GM19043 (cell line): ENCODE measurements around the gene ZNF77.
"Not testable (repeated sequence)": the region's sequence is repeated elsewhere in the genome, so short reads cannot be mapped to it uniquely, and the experiment has no call there.

Source experiments
- ATAC-seq: cut with Tn5 transposase; IDR thresholded peaks from one replicate; pipeline ENCODE4 v1.9.1; 2021; ENCODE audit warnings: low read depth; ENCODE audit not compliant: unreplicated experiment

ZNF77 gene

DNA sequence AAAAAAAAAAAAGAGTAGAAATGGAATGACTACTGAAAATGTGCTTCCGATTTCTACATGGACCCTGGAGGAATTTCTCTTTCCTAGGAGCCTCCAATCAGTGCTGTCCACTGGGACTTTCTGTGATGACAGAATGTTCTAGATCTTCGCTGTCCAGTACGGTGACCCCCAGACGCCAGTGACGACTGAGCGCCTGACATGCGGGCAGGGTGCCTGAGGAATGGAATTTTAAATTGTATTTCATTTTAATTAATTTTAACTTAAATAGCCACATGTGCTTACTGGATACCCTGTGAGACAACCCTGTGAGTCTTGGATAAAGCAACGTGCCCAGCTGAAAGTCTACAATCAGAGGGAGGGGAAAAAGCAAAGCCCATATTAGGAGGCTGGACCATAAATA, 28.5 kb upstream of the ZNF77 start:
- no peak for ATAC-seq

DNA sequence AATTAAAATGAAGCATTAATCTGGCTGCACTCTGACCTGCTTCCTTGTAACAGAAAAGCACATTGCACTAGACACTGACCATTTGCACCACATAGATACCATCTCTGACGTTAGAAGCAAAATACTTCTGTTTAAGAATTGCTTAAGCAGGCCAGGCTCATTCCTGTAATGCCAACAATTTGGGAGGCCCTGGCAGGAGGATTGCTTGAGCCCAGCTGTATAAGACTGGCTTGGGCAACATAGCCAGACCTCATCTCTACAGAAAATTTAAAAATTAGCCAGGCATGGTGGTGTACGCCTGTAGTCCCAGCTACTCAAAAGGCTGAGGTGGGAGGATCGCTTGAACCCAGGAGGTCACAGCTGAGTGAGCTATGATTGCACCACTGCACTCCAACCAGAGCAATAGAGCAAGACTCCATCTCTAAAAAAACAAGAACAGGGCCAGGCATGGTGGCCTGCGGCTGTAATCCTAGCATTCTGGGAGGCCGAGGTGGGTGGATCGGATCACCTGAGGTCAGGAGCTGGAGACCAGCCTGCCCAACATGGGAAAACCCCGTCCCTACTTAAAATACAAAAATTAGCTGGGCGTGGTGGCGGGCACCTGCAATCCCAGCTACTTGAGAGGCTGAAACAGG, 25.5 kb upstream of the ZNF77 start:
- ATAC-seq, result no peak

DNA sequence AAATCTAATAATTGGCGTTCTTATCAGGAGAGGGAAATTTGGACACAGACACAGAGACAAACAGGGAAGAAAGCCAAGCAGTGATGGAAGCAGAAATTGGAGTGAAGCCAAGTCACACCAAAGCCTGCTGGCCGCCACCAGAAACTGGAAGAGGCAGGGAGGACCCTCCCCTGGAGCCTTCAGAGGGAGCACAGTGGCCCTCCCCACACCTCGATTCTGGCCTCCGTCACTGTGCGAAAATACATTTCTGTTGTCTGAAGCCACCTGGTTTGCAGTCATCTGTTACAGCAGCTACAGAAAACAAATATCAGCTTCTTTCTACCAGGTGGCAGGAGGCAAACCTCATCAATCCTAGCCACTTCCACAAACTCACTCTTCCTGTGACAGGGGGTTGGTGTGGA, 24.3 kb upstream of the ZNF77 start:
- no peak for ATAC-seq

DNA sequence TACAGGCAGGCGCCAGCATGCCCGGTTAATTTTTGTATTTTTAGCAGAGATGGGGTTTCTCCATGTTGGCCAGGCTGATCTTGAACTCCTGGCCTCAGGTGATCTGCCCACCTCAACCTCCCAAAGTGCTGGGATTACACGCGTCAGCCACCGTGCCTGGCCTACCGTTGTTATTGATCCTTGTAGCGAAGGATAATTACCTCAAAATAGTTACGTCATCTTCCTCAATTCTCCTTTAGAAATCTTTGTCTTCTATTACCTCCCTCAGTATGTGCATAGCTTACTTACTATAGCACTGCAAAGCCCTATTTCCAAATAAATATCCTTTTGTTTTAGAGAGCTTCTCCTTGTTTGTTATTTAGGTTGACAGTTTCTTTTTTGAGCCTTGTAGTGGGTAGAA, 23.2 kb upstream of the ZNF77 start:
- ATAC-seq, result no peak

DNA sequence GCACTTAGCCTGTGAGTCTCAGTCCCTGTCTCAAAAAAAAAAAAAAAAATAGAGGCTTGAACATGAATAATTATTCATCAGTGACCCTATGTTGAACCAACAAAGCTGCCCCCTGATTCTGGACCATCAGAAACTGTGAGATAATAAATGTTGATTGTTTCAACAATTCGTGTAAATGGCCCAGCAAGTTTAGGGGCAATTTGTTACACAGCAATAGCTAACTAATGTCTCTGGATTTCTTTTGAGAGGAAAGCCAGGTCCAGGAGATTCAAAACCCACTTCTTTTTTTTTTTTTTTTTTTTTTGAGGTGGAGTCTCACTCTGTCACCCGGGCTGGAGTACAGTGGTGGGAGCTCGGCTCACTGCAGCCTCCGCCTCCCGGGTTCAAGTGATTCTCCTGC, 20.1 kb upstream of the ZNF77 start:
- ATAC-seq, result no peak

DNA sequence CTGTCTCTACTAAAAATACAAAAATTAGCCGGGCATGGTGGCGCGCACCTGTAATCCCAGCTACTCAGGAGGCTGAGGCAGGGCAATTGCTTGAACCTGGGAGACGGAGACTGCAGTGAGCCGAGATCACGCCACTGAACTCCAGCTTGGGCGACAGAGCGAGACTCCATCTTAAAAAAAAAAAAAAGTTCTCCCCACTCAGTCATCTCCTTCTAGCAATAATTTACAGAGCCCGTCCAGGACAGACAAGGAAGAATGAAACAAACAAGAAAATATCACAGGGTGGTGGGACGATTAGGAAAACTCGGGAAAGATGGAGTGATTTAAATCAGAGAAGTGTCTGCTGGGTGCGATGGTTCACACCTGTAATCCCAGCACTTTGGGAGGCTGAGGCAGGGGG, 18.9 kb upstream of the ZNF77 start:
- ATAC-seq, result not testable (repeated sequence)

DNA sequence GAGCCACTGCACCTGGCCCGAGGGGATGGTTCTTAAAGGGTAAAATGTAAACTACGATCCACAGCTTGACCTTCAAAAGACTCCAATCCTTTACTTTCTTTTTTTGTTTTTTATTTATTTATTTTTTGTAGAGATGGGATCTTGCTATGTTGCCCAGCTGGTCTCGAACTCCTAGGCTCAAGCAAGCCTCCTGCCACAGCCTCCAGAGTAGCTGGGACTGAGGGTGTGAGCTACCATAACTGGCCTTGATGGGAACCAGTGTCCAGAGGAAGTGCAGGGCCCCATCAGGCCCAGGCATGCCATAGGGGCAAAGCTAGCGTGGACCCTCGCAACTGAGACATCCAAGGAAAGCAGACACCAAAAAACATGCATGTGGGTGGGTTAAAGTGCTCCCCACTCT, 18.4 kb upstream of the ZNF77 start:
- ATAC-seq, result no peak

DNA sequence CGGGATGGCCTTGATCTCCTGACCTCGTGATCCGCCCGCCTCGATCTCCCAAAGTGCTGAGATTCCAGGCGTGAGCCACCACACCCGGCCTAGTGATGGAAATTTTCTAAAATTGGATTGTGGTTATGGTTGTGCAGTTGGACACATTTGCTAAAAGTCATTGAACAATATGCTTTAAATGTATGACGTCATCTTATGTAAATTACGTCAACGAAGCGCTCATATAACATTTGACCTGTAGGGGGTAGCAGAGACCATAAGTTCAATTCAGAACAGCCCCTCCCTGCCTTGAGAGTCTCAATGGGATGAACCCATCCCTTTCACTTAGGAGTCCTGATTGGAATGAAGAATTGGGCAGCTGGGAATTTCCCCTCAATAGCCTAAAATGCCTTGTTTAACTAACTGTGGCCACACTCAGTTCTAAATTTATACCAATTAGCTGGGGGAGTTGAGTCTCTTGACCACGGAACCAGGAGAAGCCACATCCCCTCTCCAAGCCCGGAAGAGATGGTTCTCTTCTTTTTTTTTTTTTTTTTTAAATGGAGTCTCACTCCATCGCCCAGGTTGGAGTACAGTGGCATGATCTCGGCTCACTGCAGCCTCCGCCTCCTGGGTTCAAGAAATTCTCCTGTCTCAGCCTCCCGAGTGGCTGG, 17.4 kb upstream of the ZNF77 start:
- ATAC-seq, result no peak

DNA sequence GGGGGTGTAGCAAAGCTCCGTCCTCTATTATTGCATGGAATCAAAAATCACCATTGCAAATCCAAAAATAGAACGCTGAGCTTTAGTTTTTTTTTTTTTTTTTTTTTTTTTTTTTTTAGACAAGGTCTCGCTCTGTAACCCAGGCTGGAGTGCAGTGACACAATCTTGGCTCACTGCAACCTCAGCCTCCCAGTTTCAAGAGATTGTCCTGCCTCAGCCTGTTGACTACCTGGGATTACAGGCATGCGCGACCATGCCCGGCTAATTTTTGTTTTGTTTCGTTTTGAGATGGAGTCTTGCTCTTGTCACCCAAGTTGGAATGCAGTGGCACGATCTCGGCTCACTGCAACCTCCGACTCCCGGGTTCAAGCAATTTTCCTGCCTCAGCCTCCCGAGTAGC, 15.3 kb upstream of the ZNF77 start:
- ATAC-seq, result no peak

DNA sequence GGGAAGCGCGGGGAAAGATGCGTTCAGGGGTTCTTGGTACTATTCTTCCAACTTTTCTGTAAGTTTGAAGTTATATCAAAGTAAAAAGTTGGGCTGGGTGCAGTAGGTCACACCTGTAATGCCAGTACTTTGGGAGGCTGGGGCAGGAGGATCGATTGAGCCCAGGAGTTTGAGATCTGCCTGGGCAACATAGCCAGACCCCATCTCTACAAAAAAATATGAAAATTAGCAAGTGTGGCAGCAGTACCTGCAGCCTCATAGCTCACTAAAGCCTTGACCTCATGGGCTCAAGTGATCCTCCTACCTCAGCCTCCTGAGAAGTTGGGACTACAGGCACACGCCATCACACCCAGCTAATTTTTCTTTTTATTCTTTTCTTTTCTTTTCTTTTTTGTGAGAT, 12.4 kb upstream of the ZNF77 start:
- no peak for ATAC-seq

DNA sequence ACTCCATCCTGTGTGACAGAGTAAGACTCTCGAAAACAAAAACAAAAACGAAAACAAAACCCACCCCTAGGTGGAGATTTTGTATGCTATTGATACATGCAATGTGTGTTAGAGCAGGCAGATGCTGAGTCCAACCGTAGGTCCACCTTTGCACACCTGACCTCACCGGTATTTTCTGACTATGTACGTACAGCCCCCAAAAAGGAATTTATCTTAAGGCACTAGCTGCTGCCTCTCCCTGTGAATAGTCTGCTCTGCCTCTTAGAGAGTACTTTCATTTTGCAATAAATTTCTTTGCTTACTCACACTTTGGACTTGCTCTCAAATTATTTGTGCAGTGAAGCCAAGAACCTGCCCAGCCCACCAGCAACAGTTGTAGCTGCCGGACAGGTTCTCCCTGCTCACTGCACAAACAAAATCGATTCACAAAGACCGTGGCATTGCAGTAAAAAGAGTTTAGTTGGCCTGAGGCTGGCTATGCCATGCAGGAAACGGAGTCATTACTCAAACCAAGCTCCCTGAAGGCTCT, 8.2 kb upstream of the ZNF77 start:
- ATAC-seq, result no peak

DNA sequence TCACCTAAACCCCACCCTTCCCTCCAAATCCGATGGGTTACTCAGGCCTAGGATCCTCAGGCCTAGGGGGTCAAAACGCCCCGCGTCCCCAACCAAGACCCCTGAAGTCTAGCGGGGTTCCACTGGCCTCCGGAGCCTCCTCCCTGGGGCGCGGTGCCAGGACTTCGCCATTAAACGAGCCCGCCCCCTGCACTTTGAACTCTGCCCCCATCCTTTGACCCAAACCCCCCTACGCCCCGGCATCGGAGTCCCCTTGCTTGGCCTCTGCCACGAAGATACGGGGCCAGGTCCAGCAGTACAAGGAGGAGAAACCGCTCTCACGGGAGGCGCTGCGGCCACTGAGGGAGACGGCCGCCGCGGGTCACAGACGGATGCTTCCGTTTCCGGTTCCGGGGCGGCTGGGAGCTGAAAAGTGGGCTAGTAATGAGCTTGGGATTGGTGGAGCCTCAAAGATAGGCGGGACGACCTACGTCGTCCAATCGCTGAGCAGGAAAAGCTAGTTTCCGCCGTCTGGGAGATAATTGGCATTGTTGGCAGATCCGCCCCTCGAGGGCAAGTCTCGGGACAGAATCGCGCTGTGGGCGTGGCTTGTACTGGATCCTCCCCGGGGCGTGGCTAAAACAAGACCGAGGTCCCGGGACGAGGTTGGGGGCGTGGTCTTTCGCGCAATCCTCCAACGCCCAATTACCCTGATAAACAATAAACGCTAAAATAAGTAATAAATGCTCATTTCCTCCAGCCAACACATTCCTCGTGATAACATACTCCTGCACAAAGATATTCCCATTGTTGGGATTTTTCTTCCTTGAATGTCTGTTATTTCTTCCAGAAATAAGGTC, 5.7 kb upstream of the ZNF77 start:
- peak; percentile 97 for ATAC-seq

DNA sequence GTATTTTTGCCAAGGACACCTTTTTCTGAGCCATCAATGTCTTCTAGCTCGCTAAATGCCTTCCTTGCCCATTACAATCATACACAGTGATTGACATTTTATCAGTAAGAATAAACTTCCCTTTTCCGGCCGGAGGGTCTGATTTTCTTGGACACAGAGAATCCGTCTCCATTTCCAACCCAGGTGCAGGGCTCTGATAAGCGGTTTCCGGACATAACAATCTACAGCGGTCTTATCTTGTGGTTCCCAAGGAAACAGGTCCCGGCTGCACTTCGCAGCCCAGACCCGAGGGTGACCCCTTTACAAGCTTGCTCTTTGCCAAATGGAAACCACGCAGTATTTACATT, 5.1 kb upstream of the ZNF77 start:
- ATAC-seq, result no peak

DNA sequence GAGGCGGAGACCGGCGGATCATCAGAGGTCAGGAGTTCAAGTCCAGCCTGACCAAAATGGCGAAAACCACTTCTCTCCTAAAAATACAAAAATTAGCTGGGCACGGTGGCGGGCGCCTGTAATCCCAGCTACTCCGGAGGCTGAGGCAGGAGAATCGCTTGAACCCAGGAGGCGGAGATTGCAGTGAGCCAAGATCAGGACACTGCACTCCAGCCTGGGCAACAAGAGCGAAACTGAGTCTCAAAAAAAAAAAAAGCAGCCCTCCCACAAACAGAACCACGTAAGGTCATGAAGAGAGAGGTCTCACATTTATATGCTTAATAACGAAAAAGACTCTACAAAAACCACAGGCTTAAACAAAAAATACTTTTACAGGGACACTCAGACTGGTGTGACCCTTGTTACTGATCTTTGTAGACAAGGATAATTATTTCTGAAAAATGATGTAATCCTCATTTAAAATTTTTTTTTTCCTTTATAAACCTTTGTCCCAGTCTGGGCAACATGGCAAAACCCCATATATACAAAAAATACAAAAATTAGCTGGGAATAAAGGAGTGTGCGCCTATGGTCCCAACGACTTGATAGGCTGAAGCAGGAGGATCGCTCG, 909 bp upstream of the ZNF77 start:
- ATAC-seq, result no peak

DNA sequence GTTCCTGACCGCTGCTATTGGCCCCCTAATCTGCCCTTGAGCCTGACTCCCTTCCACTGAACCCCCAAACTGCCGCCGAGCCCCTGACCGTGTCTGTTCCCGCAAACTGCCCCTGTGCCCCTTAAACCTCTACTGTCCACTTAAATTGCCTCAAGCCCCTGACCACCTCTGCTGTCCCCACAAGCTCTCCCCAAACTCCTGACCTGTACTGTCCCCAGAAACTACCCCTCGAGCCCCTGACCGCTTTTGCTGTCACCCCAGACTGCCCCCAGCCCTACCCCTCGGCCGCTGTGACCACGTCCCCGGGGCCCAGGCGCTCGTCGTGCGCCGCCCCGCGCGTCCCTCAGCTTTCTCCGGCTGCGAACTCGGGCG, 382 bp downstream of the ZNF77 start:
- peak; percentile 4 for ATAC-seq

DNA sequence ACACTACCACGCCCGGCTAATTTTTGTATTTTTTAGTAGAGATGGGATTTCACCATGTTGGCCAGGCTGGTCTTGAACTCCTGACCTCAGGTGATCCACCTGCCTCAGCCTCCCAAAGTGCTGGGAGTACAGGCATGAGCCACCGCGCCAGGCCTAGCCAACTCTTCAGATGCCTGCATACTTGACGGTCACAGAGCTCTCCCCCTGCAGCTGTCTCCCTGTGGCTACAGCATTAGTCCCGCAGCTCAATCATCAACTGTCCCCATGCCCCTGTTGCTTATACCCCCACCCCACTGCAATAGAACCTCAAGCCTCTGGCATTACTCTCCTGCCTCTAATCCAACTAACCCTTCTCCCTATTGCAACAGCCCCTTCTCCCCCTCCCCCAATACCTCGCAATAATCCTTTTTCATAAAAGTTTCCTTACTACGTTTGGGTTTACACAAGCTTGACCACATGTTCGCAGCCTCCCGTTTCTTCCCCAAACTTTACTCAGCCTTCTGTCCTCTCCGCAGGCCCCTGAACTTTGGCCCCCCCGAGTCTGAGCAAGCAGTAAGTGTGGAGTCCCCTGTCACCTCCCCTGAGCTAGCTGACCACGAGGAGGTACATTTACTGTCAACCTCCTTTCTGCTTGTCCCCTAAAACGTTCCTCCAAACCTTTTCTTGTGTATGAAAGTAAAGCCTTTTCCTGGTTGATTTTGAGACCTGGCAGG, 1.7 kb downstream of the ZNF77 start:
- ATAC-seq, result no peak

DNA sequence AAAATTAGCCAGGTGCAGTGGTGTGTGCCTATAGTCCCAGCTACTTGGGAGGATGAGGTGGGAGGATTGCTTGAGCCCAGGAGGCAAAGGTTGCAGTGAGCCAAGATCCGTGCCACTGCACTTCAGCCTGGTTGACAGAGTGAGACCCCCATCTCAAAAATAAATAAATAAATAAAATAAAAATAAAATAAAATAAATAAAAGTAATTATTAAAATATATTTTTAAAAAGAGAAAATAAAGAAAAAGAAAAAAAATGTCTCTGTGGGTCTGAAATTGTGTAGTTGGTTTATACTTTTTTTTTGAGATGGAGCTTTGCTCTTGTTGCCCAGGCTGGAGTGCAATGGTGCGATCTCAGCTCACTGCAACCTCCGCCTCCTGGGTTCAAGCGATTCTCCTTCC, 8.9 kb downstream of the ZNF77 start:
- not testable (repeated sequence) for ATAC-seq

DNA sequence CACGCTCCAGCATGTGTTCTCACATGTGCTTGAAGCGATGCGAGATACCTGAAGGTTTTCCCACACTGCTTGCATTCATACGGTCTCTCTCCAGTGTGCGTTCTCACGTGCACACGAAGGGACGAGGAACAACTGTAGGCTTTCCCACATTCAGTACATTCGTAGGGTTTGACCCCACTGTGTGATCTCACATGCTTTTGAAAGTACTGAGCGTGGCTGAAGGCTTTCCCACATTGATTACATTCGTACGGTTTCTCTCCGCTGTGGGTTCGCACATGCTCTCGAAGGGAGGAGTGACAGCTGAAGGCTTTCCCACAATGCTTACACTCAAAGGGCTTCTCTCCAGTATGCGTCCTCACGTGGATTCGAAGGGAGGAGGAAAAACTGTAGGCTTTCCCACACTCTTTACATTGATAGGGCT, 11.3 kb downstream of the ZNF77 start:
- no peak for ATAC-seq

DNA sequence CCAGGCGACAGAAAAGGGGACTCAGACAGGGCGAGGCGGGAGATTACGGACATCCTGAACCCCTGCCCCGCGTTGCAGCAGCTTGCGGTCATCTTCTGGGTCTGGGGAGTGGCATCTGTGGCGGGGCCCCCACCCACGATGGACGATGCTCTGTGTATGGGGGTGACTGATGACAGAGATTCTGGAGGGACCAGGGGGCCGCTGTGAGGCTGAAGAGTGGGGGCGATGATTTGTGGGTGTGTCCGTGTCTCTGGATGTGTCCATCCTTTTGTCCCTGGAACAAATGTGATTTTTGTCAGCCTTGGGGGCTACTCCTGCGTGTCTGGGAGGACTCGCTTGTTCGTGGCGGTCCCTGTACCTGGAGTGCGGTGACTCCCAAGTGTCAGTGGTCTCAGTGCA, 17.7 kb downstream of the ZNF77 start:
- no peak for ATAC-seq

DNA sequence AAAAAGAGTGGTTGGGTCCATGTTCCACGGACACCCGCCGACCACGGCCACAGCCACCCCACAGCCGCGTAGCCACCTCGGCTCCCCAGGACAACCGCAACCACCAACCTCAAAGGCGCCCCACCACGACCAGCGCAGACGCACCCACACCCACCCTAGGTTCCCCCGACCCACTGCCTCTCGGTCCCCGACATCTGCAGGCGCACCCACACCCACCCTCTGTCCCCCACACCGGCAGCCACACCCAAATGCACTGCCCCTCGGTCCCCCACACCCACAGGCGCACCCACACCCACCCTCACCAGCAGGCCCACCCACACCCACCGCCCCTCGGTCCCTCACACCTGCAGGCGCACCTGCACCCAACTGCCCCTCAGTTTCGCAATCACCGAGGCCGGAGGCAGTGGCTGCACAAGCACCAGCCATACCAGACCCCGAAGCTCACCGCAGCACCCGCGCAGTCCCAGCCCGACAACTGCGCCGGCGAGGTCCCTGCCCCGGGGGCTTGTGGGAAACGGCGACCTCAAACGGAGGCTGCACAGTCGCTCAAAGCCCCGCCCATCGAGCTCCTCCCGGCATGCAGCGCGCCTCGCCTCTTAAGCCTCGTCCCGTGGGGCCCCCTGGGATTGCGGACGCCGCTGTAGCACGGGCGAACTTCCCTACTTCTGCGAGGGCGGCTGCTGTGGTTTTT, 18.3 kb downstream of the ZNF77 start:
- no peak for ATAC-seq
